Calu3 (cell line): ENCODE results near the gene MID1. TPM values are rescaled to one million over a fixed set of nuclear protein-coding genes. Genes with fewer than 3 reads are reported as not detected.

Experiments used
- BruUV-seq: library from RNA; stranded (reverse); fragments of 400-500 nt; replicated peaks from 2 replicates; lab custom pipeline; 2021; lab: Mats Ljungman, UMichigan
- CTCF ChIA-PET: fragments of 300-600 bp; sonication (Branson Sonifier 250); formaldehyde crosslinking; loops from one replicate; lab custom pipeline; 2022; ENCODE audit warnings: antibody characterized with exemption; lab: Charles Lee
- DNase-seq: peaks from one replicate; pipeline ENCODE4 v3.0.0; 2022
- H3K27ac Mint-ChIP-seq: one replicate; pipeline ENCODE4 v1.8.0; 2022; ENCODE audit warnings: mixed read lengths; ENCODE audit not compliant: unreplicated experiment
- H3K27me3 Mint-ChIP-seq: one replicate; pipeline ENCODE4 v1.8.0; 2022; ENCODE audit warnings: mixed read lengths; ENCODE audit not compliant: unreplicated experiment
- H3K36me3 Mint-ChIP-seq: one replicate; pipeline ENCODE4 v1.8.0; 2022; ENCODE audit warnings: mild to moderate bottlenecking, moderate library complexity, mixed read lengths; ENCODE audit not compliant: insufficient read depth, unreplicated experiment
- H3K4me1 Mint-ChIP-seq: one replicate; pipeline ENCODE4 v1.8.0; 2022; ENCODE audit warnings: mild to moderate bottlenecking, low read depth, mixed read lengths; ENCODE audit not compliant: unreplicated experiment
- H3K4me3 Mint-ChIP-seq: one replicate; pipeline ENCODE4 v1.8.0; 2022; ENCODE audit warnings: mild to moderate bottlenecking, low read depth, moderate library complexity, mixed read lengths; ENCODE audit not compliant: unreplicated experiment
- H3K9me3 Mint-ChIP-seq: one replicate; pipeline ENCODE4 v1.8.0; 2022; ENCODE audit warnings: low read depth, mixed read lengths; ENCODE audit not compliant: unreplicated experiment
- intact Hi-C: fragments of 100-400 bp; cut with micrococcal nuclease; formaldehyde crosslinking; loops from one replicate; pipeline ENCODE4 v1.10.0; 2022; ENCODE audit not compliant: unreplicated experiment
- total RNA-seq: library from RNA; stranded (reverse); gene quantifications from 2 replicates; pipeline ENCODE4 v1.2.3, GENCODE V29; 2022
- TF ChIP-seq, protein P1 (sequence below): fragments of 200-600 bp; IDR thresholded peaks from one replicate; pipeline ENCODE4 v1.8.0; 2022; ENCODE audit warnings: antibody characterized with exemption; ENCODE audit not compliant: unreplicated experiment

Gene MID1
- total RNA-seq, 1 experiment from 2014 or later = 85.6 TPM

DNA sequence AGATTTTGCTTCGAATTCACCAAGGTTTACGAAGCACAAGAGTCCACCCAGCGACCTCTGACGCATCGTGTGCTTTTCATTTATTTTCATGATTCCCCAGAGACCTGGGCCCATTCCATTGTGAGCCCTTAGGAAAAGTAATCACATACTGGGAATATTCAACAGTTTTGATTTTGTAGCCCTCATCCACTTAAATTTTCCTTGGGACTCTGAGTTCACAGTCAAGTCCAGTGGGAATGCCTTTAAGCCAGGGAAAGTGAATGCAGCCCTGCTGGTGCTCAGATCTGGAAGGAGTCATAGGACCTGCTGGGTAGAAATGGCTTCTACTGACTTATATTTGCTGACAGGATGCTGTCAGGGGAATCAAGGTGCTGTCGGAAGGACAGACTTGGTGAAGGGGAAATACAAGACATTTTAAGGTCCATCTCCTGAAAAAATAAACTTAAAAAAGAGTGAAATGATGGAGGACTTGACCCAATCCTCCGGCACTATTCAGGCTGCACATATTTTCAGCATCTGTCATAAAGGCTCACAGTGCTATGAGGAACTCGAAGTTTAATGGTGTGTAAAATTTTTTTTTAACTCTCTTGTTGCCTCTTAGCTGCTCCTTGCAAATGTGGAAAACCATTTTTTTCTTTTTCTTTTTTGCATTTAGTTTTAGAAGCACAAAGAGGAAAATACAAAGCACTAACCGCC lies 204.9 kb downstream of the MID1 start:
- Mint-ChIP-seq H3K27ac (no peak overlapping the region), H3K36me3 (no peaks in the 10 kb centered on the region), H3K4me3 (no peak overlapping the region), H3K27me3 (no peaks in the 10 kb centered on the region), H3K4me1 (no peaks in the 10 kb centered on the region), H3K9me3 (no peaks in the 10 kb centered on the region)
- DNase-seq = no peak
- TF ChIP-seq, protein P1, sequence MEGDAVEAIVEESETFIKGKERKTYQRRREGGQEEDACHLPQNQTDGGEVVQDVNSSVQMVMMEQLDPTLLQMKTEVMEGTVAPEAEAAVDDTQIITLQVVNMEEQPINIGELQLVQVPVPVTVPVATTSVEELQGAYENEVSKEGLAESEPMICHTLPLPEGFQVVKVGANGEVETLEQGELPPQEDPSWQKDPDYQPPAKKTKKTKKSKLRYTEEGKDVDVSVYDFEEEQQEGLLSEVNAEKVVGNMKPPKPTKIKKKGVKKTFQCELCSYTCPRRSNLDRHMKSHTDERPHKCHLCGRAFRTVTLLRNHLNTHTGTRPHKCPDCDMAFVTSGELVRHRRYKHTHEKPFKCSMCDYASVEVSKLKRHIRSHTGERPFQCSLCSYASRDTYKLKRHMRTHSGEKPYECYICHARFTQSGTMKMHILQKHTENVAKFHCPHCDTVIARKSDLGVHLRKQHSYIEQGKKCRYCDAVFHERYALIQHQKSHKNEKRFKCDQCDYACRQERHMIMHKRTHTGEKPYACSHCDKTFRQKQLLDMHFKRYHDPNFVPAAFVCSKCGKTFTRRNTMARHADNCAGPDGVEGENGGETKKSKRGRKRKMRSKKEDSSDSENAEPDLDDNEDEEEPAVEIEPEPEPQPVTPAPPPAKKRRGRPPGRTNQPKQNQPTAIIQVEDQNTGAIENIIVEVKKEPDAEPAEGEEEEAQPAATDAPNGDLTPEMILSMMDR = no peak
- BruUV-seq = no TSS peak
- intact Hi-C loops = no loop called here
- CTCF ChIA-PET = no interaction called here

DNA sequence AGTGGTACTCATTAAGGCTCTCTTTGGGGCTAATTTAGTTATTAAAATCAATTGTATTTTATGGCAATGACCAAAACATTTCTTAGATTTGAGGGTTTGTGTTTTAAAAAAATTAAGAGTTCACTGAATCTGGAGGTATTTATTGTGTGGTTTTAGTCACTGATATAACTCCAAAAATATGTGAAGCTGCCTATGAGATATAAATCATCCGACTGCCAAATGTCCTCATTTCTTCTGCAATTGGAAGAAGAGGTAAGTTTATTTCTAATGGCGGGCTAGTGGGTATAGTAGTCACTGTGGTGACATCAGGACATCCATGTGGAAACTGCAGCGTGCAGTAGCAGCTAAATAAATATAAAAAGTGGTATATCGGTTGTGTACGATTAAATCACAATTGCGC lies 205.5 kb downstream of the MID1 start:
- H3K27me3 Mint-ChIP-seq = no peaks in the 10 kb centered on the region
- BruUV-seq = no TSS peak
- intact Hi-C loops = no loop called here
- no peaks in the 10 kb centered on the region for H3K36me3 Mint-ChIP-seq
- H3K27ac Mint-ChIP-seq = no peak overlapping the region
- no peaks in the 10 kb centered on the region for H3K4me1 Mint-ChIP-seq
- no peak for DNase-seq
- H3K9me3 Mint-ChIP-seq = no peaks in the 10 kb centered on the region
- CTCF ChIA-PET = no interaction called here
- TF ChIP-seq, protein P1 = no peak
- H3K4me3 Mint-ChIP-seq = no peak overlapping the region

DNA sequence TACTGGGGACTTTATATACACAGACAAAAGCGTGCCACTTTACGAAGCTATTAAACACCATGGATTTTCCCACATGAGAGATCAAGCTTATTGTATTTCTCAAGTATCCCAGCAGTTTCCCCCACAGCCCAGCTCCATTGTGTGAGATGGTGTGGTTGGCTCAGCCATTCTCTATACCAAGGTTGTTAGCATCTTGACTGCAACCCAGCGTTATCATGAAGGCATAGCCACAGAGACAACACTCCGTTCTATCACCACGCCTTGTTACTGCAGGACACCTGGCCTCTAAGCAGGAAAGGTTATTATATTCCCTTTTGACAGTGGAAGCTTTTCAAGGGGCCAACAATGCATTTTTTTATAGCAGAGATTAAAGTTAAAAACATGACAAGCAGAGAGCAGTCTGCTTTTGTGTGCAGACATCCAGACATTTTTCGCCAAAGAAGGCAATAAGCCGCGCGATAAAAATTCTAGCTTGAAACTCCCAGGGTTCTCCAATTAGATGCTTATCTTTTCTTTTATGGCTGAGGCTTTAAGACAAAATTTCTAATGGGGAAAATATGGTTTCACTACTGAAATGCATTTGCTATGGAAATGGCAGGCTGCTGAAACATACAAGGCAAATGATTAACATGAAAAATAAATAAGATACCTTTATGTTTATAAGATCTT lies 206.1 kb downstream of the MID1 start:
- intact Hi-C loops = no loop called here
- Mint-ChIP-seq H3K27me3 (no peaks in the 10 kb centered on the region), H3K4me1 (no peaks in the 10 kb centered on the region), H3K9me3 (no peaks in the 10 kb centered on the region), H3K4me3 (no peak overlapping the region), H3K27ac (no peak overlapping the region), H3K36me3 (no peaks in the 10 kb centered on the region)
- CTCF ChIA-PET = no interaction called here
- BruUV-seq = no TSS peak
- TF ChIP-seq, protein P1 = no peak
- DNase-seq = no peak

DNA sequence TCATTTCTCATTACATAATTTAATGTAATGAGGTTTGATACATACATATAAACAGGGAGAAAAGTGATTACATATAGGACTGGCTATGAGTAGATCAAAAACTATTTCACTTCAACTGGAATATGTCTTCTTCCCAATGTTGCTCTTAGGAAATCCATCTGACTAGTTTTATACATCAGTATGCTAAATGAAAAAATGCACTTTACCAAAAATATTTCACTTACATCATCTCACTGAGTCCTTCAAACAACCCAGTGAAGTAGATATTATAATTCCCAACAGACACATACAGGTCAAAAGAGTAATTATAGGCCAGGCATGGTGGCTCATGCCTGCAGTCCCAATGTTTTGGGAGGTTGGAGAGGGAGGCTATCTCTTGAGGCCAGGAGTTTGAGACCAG lies 215.9 kb downstream of the MID1 start:
- Mint-ChIP-seq H3K27me3 (no peaks in the 10 kb centered on the region), H3K4me3 (no peak overlapping the region), H3K4me1 (no peaks in the 10 kb centered on the region), H3K9me3 (peaks cover 4% of the 10 kb centered on the region), H3K27ac (no peak overlapping the region), H3K36me3 (no peaks in the 10 kb centered on the region)
- intact Hi-C loops = no loop called here
- TF ChIP-seq, protein P1 = no peak
- no peak for DNase-seq
- CTCF ChIA-PET = no interaction called here
- BruUV-seq = no TSS peak
